Keratinocyte (primary cell): ENCODE data around the gene SLC19A3. TPM values are rescaled to one million over a fixed set of nuclear protein-coding genes. Genes with fewer than 3 reads are reported as not detected.
"Not testable (repeated sequence)": the region's sequence is repeated elsewhere in the genome, so short reads cannot be mapped to it uniquely, and the experiment has no call there.

ENCODE experiments used
- DNase-seq: peaks from one replicate; pipeline ENCODE4 v3.0.0-alpha.2; 2011; ENCODE audit warnings: low read depth, missing footprints, low spot score
- FAIRE-seq: peaks from 2 replicates; lab custom pipeline; 2011; peaks lifted over from hg19 to GRCh38; lab: Jason Lieb, UNC
- H2AFZ ChIP-seq: 2 replicates; pipeline ENCODE4 v1.6.0; 2012; ENCODE audit warnings: low read length, control low read depth, inconsistent platforms; ENCODE audit not compliant: control insufficient read depth
- H3K27ac ChIP-seq: 2 replicates; pipeline ENCODE4 v1.5.1; 2011; ENCODE audit warnings: low read length; ENCODE audit not compliant: control insufficient read depth, insufficient read depth
- H3K27me3 ChIP-seq: 3 replicates; pipeline ENCODE4 v1.6.0; 2011; ENCODE audit warnings: low read length; ENCODE audit not compliant: control insufficient read depth, insufficient read depth; ENCODE audit errors: extremely low read depth
- H3K36me3 ChIP-seq, 2 experiments: 2 replicates in 1 of 2; 3 replicates in 1 of 2; pipeline ENCODE4 v1.5.1; 2011; ENCODE audit warnings: low read length in 2 of 2, mild to moderate bottlenecking in 1 of 2; ENCODE audit not compliant: control insufficient read depth in 2 of 2, insufficient read depth in 2 of 2; ENCODE audit errors: extremely low read depth in 1 of 2
- H3K4me1 ChIP-seq: 3 replicates; pipeline ENCODE4 v1.5.1; 2011; ENCODE audit warnings: low read length; ENCODE audit not compliant: control insufficient read depth, insufficient read depth; ENCODE audit errors: extremely low read depth
- H3K4me2 ChIP-seq: 3 replicates; pipeline ENCODE4 v1.6.0; 2011; ENCODE audit warnings: low read depth, low read length; ENCODE audit not compliant: control insufficient read depth, insufficient read depth; ENCODE audit errors: extremely low read depth
- H3K4me3 ChIP-seq, 3 experiments: fragments of 200-600 bp in 1 of 3; sonication (generic) in 1 of 3; 2 replicates in 2 of 3; 3 replicates in 1 of 3; pipeline ENCODE4 v1.5.1; 2011 to 2016; ENCODE audit warnings: low read length in 3 of 3, mild to moderate bottlenecking in 3 of 3, control low read depth in 2 of 3, inconsistent platforms in 1 of 3, low read depth in 1 of 3, mixed read lengths in 1 of 3, mixed run types in 1 of 3, moderate library complexity in 1 of 3; ENCODE audit not compliant: control insufficient read depth in 2 of 3, insufficient read depth in 2 of 3; ENCODE audit errors: extremely low read depth in 1 of 3
- H3K79me2 ChIP-seq: 2 replicates; pipeline ENCODE4 v1.6.0; 2012; ENCODE audit warnings: low read length; ENCODE audit not compliant: control insufficient read depth, insufficient read depth
- H3K9ac ChIP-seq: 3 replicates; pipeline ENCODE4 v1.6.0; 2011; ENCODE audit warnings: low read length; ENCODE audit not compliant: control insufficient read depth, insufficient read depth; ENCODE audit errors: extremely low read depth
- H3K9me1 ChIP-seq: 3 replicates; pipeline ENCODE4 v1.6.0; 2011; ENCODE audit warnings: low read length; ENCODE audit not compliant: control insufficient read depth, insufficient read depth; ENCODE audit errors: extremely low read depth
- H3K9me3 ChIP-seq: 2 replicates; pipeline ENCODE4 v1.5.1; 2012; ENCODE audit warnings: low read depth, low read length; ENCODE audit not compliant: control insufficient read depth
- H4K20me1 ChIP-seq: 3 replicates; pipeline ENCODE4 v1.6.0; 2011; ENCODE audit warnings: low read length; ENCODE audit not compliant: control insufficient read depth, insufficient read depth; ENCODE audit errors: extremely low read depth
- EZH2 ChIP-seq: IDR thresholded peaks from one replicate; pipeline ENCODE4 v1.6.1; 2012; ENCODE audit warnings: inconsistent platforms, mild to moderate bottlenecking, low read length, moderate library complexity
- dilution Hi-C: fragments of 300-500 bp; cut with MboI; formaldehyde crosslinking; loops from one replicate; pipeline ENCODE4 v1.7.0; 2020; ENCODE audit warnings: low sequenced_read_pairs; ENCODE audit not compliant: extremely low pct_ligation_motif_present
- polyA plus RNA-seq, 5 experiments: library from polyadenylated mRNA; depleted of rRNA in 3 of 5; stranded (reverse) in 3 of 5; stranded (forward) in 1 of 5; unstranded in 1 of 5; fragments of >200 nt; gene quantifications; 1 replicate in 1 of 5; 2 replicates in 3 of 5; 3 replicates in 1 of 5; pipeline versions ENCODE4 v1.2.1 to v1.2.3, GENCODE V29; 2011 to 2012; ENCODE audit warnings: missing spikeins in 2 of 5, low read depth in 1 of 5, low replicate concordance in 1 of 5
- TF ChIP-seq, protein P1 (sequence below), 3 experiments: IDR thresholded peaks in 1 of 3; conservative IDR thresholded peaks in 1 of 3; optimal IDR thresholded peaks in 1 of 3; 2 replicates in 2 of 3; 3 replicates in 1 of 3; pipeline versions ENCODE3 to v1.5.1; 2011; ENCODE audit warnings: low read length in 3 of 3, mild to moderate bottlenecking in 3 of 3, moderate library complexity in 2 of 3, control low read depth in 1 of 3, inconsistent platforms in 1 of 3; ENCODE audit not compliant: insufficient read depth in 2 of 3; ENCODE audit errors: extremely low read depth in 1 of 3

Gene SLC19A3
- polyA plus RNA-seq, 1 donor (not counting 4 experiments of a cell fraction or from before 2014, with no cell fraction given): 0.58 TPM

DNA sequence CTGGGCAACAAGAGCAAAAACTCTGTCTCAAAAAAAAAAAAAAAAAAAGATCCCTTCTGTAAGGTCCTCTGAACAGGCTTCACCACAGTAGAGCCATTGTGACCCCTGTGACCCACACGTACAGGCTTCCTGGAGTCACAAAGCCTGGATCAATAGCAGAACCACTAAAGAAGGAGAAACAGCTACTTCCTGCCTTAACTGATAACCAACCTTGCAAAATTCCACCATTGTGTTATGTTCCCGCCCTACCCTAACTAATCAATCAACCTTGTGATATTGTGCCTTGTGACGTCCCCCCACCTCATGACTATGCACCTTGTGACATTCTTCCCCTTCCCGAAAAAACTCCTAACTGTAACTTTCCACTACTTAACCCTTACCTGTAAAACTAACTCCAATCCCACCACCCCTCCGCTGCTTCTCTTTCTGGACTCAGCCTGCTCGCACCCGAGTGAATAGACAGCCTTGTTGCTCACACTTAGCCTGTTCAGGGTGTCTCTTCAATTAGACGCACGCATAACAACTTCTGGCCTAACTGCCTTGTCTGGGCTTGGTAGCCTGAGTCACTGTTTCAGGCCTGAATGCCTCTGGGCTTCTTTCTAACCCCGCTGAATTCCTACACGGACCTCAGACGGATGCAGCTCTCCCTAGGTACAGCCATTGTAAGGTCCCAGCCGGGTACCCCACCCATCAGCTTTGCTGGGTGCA, 41.7 kb upstream of the SLC19A3 start:
- H3K27me3 ChIP-seq: no peaks in the 10 kb centered on the region
- H3K4me1 ChIP-seq: peaks cover 11% of the 10 kb centered on the region
- no peaks in the 10 kb centered on the region for H3K36me3 ChIP-seq
- peak overlapping the region; percentile 23 for H3K27ac ChIP-seq
- H3K79me2 ChIP-seq: no peaks in the 10 kb centered on the region
- H3K4me3 ChIP-seq: peak overlapping the region in 1 of 3 experiments; percentile 1
- no peaks in the 10 kb centered on the region for H3K9me3 ChIP-seq
- no peak overlapping the region for H3K9ac ChIP-seq
- TF ChIP-seq, protein P1, sequence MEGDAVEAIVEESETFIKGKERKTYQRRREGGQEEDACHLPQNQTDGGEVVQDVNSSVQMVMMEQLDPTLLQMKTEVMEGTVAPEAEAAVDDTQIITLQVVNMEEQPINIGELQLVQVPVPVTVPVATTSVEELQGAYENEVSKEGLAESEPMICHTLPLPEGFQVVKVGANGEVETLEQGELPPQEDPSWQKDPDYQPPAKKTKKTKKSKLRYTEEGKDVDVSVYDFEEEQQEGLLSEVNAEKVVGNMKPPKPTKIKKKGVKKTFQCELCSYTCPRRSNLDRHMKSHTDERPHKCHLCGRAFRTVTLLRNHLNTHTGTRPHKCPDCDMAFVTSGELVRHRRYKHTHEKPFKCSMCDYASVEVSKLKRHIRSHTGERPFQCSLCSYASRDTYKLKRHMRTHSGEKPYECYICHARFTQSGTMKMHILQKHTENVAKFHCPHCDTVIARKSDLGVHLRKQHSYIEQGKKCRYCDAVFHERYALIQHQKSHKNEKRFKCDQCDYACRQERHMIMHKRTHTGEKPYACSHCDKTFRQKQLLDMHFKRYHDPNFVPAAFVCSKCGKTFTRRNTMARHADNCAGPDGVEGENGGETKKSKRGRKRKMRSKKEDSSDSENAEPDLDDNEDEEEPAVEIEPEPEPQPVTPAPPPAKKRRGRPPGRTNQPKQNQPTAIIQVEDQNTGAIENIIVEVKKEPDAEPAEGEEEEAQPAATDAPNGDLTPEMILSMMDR (optimal IDR thresholded peaks at IDR 0.05 in 1 of 3, IDR thresholded peaks at IDR 0.05 in 1 of 3, conservative IDR thresholded peaks at IDR 0.05 in 1 of 3; ENCODE audit: extremely low read depth in 1 of 3, insufficient read depth in 2 of 3, low read length in 3 of 3): no peak
- no peak for TF ChIP-seq EZH2
- FAIRE-seq (peak; percentile 98), DNase-seq (peak; percentile 58)
- dilution Hi-C loops: no loop called here
- no peaks in the 10 kb centered on the region for H3K9me1 ChIP-seq
- H3K4me2 ChIP-seq: peak overlapping the region; percentile 35
- H2AFZ ChIP-seq: peak overlapping the region; percentile 62
- H4K20me1 ChIP-seq: no peaks in the 10 kb centered on the region

DNA sequence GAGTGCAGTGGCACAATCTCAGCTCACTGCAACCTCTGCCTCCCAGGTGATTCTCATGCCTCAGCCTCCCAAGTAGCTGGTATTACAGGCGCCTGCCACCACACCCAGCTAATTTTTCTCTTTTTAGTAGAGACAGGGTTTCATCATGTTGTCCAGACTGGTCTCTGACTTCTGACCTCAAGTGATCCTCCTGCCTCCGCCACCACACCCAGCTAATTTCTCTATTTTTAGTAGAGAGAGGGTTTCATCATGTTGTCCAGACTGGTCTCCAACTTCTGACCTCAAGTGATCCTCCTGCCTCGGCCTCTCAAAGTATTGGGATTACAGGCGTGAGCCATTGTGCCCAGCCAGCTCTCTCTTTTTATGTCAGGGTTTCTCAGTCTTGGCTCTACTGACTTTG, 38.4 kb upstream of the SLC19A3 start:
- DNase-seq, H3K4me3 ChIP-seq, H3K79me2 ChIP-seq, dilution Hi-C loops, H3K27ac ChIP-seq, H3K4me2 ChIP-seq, H3K9me3 ChIP-seq, H3K9ac ChIP-seq, H3K36me3 ChIP-seq, H3K9me1 ChIP-seq, H3K27me3 ChIP-seq, FAIRE-seq, H2AFZ ChIP-seq, H4K20me1 ChIP-seq: not testable (repeated sequence)
- peaks cover 11% of the 10 kb centered on the region for H3K4me1 ChIP-seq

DNA sequence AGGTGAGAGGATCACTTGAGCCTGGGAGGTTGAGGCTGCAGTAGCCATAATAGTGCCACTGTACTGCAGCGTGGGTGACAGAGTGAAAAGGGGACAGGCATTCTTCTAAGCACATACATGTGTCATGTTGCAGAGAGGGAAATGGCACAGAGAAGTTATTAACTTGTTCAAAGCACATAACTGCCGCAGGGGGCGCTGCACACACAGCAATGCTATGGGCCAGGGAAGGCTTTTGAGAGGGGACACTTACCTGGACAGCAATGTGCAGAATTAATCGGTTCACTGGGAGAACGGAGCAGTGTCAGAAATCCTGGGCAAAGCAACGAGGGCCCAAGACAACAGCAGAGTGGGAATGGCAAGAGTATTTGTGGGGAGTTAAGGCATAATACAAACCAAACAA, 30.3 kb upstream of the SLC19A3 start:
- TF ChIP-seq, protein P1 (optimal IDR thresholded peaks at IDR 0.05 in 1 of 3, IDR thresholded peaks at IDR 0.05 in 1 of 3, conservative IDR thresholded peaks at IDR 0.05 in 1 of 3; ENCODE audit: extremely low read depth in 1 of 3, insufficient read depth in 2 of 3, low read length in 3 of 3): peak; percentile 39 to 56 (median 43)
- no peak for TF ChIP-seq EZH2

More for the DNA sequence above, 30.3 kb upstream of the SLC19A3 start:
- Histone ChIP-seq H4K20me1 (no peaks in the 10 kb centered on the region), H3K9me1 (no peaks in the 10 kb centered on the region), H3K4me3 (no peak overlapping the region), H3K27ac (no peak overlapping the region), H2AFZ (no peak overlapping the region), H3K4me2 (no peak overlapping the region), H3K36me3 (no peaks in the 10 kb centered on the region), H3K9ac (no peak overlapping the region), H3K79me2 (no peaks in the 10 kb centered on the region), H3K27me3 (no peaks in the 10 kb centered on the region), H3K9me3 (no peaks in the 10 kb centered on the region), H3K4me1 (no peaks in the 10 kb centered on the region)
- dilution Hi-C loops: no loop called here
- FAIRE-seq (no peak), DNase-seq (no peak)
